Activated T-cell treated with anti-CD3 and anti-CD28 coated beads, Interleukin-2, amount 50 U/mL, for 72 hours (primary cell): Measurements from ENCODE around the gene HAPLN3. TPM values are rescaled to one million over a fixed set of nuclear protein-coding genes. Genes with fewer than 3 reads are reported as not detected.

Experiments
- ATAC-seq, 2 donors: fragments of 150-1000 bp; cut with Tn5 transposase; replicated peaks in 1 of 2; 2 replicates each; pipeline ENCODE4 v1.10.0; 2021; ENCODE audit warnings: moderate library complexity in 2 of 2, mild to moderate bottlenecking in 1 of 2
- DNase-seq, 2 donors: peaks; one replicate each; pipeline ENCODE4 v3.0.0; 2021 to 2022; ENCODE audit warnings: mixed read lengths in 1 of 2
- H3K27ac Mint-ChIP-seq: one replicate; pipeline ENCODE4 v1.8.0; 2022; ENCODE audit warnings: mild to moderate bottlenecking, moderate library complexity, mixed read lengths
- H3K27me3 Mint-ChIP-seq: one replicate; pipeline ENCODE4 v1.8.0; 2022; ENCODE audit warnings: low read depth, mixed read lengths
- H3K36me3 Mint-ChIP-seq, 2 donors: one replicate each; pipeline ENCODE4 v1.8.0; 2022; ENCODE audit warnings: mixed read lengths in 2 of 2, mild to moderate bottlenecking in 1 of 2; ENCODE audit not compliant: insufficient read depth in 2 of 2
- H3K4me1 Mint-ChIP-seq: one replicate; pipeline ENCODE4 v1.8.0; 2022; ENCODE audit warnings: low read depth, mixed read lengths
- H3K4me3 Mint-ChIP-seq, 2 donors: one replicate each; pipeline ENCODE4 v1.8.0; 2022; ENCODE audit warnings: mild to moderate bottlenecking in 2 of 2, mixed read lengths in 2 of 2, moderate library complexity in 2 of 2
- H3K9me3 Mint-ChIP-seq, 2 donors: one replicate each; pipeline ENCODE4 v1.8.0; 2022; ENCODE audit warnings: mixed read lengths in 2 of 2
- total RNA-seq, 2 donors: library from RNA; stranded (reverse); gene quantifications; one replicate each; pipeline ENCODE4 v1.2.3, GENCODE V29; 2022

The HAPLN3 gene
- total RNA-seq, 2 donors from 2014 or later = 82.5 to 114 TPM

DNA sequence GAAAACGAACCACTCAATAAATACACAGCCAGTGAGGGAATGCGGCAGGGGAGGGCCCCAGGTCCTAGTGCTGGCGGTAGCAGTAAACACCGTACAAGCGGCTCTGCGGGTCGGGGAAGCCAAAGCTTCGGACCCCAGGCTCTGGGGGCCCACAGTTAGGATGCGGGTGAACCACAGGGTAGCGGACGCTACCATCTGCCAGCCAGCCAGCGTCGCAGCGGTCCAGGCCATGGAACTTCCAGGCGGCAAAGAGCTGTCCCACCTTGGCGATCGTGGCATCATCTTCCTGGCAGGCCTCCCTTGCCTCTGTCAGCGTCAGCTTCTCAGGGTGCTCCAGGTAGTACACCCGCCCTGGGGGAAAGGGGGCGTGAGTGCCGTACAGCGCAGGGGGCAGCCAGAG lies 17.4 kb downstream of the HAPLN3 start:
- Mint-ChIP-seq H3K36me3 (peaks cover 1 to 4% of the 10 kb centered on the region in 2 donors), H3K4me1 (no peaks in the 10 kb centered on the region), H3K4me3 (no peak overlapping the region), H3K27ac (no peak overlapping the region), H3K27me3 (no peaks in the 10 kb centered on the region), H3K9me3 (no peaks in the 10 kb centered on the region)
- DNase-seq (no peak), ATAC-seq (no peak)

DNA sequence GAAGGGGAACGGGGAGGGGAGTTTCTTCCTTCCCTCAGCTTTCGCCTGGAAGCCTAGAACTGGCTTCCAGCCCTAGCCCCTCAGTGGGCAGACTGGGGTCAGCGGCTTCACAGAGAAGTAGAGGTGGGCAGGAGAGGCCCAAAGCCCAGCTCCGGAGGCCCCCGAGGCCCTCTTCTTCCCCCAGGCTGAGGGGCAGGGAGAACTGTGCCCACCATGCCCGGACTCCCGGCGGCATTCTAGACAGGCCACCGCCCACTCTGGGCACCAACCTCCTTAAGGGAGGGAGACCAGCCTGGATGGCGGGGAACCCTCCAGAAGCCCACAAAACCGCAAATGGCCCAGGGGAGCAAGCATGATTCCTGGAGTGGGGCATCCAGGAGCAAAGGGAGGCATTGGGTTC lies 17.9 kb downstream of the HAPLN3 start:
- no peak for ATAC-seq

DNA sequence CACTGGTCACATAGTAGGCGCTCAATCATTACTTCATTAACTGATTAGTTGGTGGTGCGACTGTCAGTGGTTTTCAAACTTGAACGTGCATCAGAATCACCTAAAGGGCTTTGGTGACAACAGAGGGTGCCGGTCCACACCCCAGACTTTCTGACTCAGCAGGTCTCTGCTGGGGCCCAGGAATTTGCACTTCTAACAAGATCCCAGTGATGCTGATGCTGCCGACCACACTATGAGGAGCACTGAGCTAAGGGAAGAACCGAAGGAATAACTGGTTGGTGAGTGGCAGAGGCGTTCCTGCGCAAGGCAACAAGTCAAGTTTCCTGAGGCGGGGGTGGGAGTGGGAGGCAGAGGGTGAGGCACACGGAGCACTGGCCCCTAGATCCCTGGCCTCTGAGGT lies 18.8 kb downstream of the HAPLN3 start:
- peaks cover 1 to 4% of the 10 kb centered on the region in 2 donors for H3K36me3 Mint-ChIP-seq

More for the DNA sequence above, 17.9 kb downstream of the HAPLN3 start:
- Mint-ChIP-seq H3K36me3 (peaks cover 1 to 4% of the 10 kb centered on the region in 2 donors), H3K4me1 (no peaks in the 10 kb centered on the region), H3K4me3 (no peak overlapping the region), H3K27me3 (no peaks in the 10 kb centered on the region), H3K9me3 (no peaks in the 10 kb centered on the region), H3K27ac (no peak overlapping the region)
- DNase-seq = no peak

GRCh38 chr15:88874684-88875083 lies 20.7 kb downstream of the HAPLN3 start:
- ATAC-seq (no peak), DNase-seq (no peak)
- H3K36me3 Mint-ChIP-seq = peaks cover 0 to 4% of the 10 kb centered on the region in 2 donors
- no peaks in the 10 kb centered on the region for H3K27me3 Mint-ChIP-seq
- H3K9me3 Mint-ChIP-seq = no peaks in the 10 kb centered on the region
- no peak overlapping the region for H3K27ac Mint-ChIP-seq
- no peaks in the 10 kb centered on the region for H3K4me1 Mint-ChIP-seq
- H3K4me3 Mint-ChIP-seq = no peak overlapping the region

More for the DNA sequence above, 18.8 kb downstream of the HAPLN3 start:
- no peak for ATAC-seq
- Mint-ChIP-seq H3K4me3 (no peak overlapping the region), H3K4me1 (no peaks in the 10 kb centered on the region), H3K9me3 (no peaks in the 10 kb centered on the region), H3K27me3 (no peaks in the 10 kb centered on the region), H3K27ac (peak overlapping the region; percentile 40)
- no peak for DNase-seq

DNA sequence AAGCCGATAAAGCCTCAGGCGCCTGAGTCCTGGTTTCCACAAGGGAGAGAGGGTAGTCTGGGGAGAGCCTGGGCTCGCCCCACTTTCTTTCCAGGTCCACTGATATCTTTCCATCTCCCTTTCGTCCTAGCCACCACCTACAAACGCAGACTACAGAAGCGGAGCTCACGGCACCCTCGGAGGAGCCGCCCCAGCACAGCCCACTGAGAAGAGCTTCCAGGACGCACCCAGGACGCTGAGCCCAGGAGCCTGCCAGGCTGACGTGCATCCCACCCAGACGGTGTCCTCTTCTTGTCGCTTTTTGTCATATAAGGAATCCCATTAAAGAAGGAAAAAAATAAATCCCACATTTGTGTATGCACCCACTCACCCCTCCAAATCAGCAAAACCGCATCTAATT lies 21.1 kb downstream of the HAPLN3 start:
- DNase-seq = no peak
- H3K36me3 Mint-ChIP-seq = peaks cover 0 to 4% of the 10 kb centered on the region in 2 donors
- H3K4me3 Mint-ChIP-seq = no peak overlapping the region

GRCh38 chr15:88873786-88874185 lies 21.6 kb downstream of the HAPLN3 start:
- no peak overlapping the region for H3K27ac Mint-ChIP-seq
- ATAC-seq = no peak
- H3K36me3 Mint-ChIP-seq = peaks cover 0 to 4% of the 10 kb centered on the region in 2 donors
- no peaks in the 10 kb centered on the region for H3K4me1 Mint-ChIP-seq
- no peak overlapping the region for H3K4me3 Mint-ChIP-seq
- H3K9me3 Mint-ChIP-seq = no peaks in the 10 kb centered on the region
- DNase-seq = no peak
- H3K27me3 Mint-ChIP-seq = no peaks in the 10 kb centered on the region

More for the DNA sequence above, 21.1 kb downstream of the HAPLN3 start:
- H3K9me3 Mint-ChIP-seq = no peaks in the 10 kb centered on the region
- H3K27ac Mint-ChIP-seq = no peak overlapping the region
- no peaks in the 10 kb centered on the region for H3K4me1 Mint-ChIP-seq
- no peak for ATAC-seq
- no peaks in the 10 kb centered on the region for H3K27me3 Mint-ChIP-seq

DNA sequence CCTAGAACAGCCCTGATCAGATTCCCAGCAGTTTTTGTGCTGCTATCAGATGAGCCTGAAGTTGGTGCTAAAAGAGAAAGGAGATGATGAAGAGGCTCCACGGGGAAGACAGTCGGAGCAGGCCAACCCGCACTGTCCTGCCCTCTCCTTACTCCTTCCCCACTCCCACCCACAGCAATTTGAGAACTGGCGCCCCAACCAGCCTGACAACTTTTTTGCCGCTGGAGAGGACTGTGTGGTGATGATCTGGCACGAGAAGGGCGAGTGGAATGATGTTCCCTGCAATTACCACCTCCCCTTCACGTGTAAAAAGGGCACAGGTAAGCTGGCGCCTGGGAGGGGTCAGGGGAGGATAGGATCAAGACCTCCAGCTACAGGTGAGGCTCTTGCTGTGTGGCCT lies 22.6 kb downstream of the HAPLN3 start:
- Mint-ChIP-seq H3K27ac (no peak overlapping the region), H3K27me3 (no peaks in the 10 kb centered on the region), H3K36me3 (peaks cover 0 to 4% of the 10 kb centered on the region in 2 donors), H3K4me1 (no peaks in the 10 kb centered on the region), H3K4me3 (no peak overlapping the region), H3K9me3 (no peaks in the 10 kb centered on the region)
- DNase-seq = no peak
- ATAC-seq = no peak

DNA sequence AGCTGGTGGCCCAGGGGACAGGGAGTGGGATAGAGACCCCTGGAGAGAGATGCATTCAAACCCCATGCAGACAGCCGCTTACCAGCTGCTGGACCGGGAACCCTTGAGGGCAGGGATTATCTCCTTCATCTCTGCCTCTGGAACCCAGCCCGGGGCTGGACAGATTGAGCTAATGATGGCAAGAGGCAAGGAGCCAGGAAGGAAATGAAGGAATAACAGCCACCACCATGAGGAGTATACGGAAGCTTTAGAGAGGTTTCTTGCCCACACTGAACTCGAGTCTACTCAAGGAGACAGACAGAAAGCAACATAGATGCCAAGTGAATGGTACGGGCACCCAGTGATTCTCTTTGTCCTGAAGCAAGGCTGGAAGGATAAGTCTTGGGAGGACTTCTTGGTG lies 23.2 kb downstream of the HAPLN3 start:
- no peaks in the 10 kb centered on the region for H3K27me3 Mint-ChIP-seq
- H3K4me3 Mint-ChIP-seq = no peak overlapping the region
- H3K9me3 Mint-ChIP-seq = no peaks in the 10 kb centered on the region
- H3K4me1 Mint-ChIP-seq = no peaks in the 10 kb centered on the region
- DNase-seq (no peak), ATAC-seq (no peak)
- peaks cover 0 to 4% of the 10 kb centered on the region in 2 donors for H3K36me3 Mint-ChIP-seq
- H3K27ac Mint-ChIP-seq = no peak overlapping the region

- no peak for ATAC-seq
- no peaks in the 10 kb centered on the region for H3K4me1 Mint-ChIP-seq
- H3K27me3 Mint-ChIP-seq = no peaks in the 10 kb centered on the region
- H3K27ac Mint-ChIP-seq = no peak overlapping the region
- no peak overlapping the region for H3K4me3 Mint-ChIP-seq
- DNase-seq = no peak
- no peaks in the 10 kb centered on the region for H3K9me3 Mint-ChIP-seq
- peaks cover 0 to 2% of the 10 kb centered on the region in 2 donors for H3K36me3 Mint-ChIP-seq
These were observed 24.0 kb downstream of the HAPLN3 start for GRCh38 chr15:88871313-88871712.

DNA sequence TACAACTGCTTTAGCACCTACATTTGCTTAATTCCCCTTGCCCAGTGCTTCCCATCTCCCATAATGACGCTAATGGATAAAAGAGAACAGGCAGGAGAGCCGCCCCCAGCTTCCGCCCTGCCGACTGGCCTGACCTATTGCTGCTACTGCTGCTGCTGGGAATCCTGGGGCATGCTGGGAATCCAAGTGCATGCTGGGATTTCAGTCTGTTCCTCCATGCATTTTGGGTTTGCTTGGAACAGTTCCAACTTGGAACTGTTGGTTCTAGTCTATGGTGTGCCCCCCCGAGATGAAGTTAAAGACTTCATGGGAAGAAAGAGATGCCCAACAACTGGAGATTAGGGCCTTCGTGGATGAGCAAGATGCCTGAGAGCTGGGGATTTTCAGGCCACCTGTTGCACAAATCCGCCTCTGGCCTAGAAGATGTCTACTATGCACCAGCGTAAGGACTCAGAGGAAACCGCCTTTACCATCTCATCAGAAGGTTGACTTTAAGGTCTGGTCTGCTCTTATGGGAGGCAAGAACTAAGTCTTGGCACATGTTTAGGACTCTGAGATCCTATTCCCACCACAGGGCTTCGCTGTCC lies 29.0 kb downstream of the HAPLN3 start:
- Mint-ChIP-seq H3K27ac (no peak overlapping the region), H3K4me3 (no peak overlapping the region), H3K9me3 (no peaks in the 10 kb centered on the region), H3K4me1 (no peaks in the 10 kb centered on the region), H3K36me3 (no peaks in the 10 kb centered on the region), H3K27me3 (no peaks in the 10 kb centered on the region)
- ATAC-seq (no peak), DNase-seq (no peak)

- H3K4me3 Mint-ChIP-seq = no peak overlapping the region
- no peak overlapping the region for H3K27ac Mint-ChIP-seq
- no peaks in the 10 kb centered on the region for H3K4me1 Mint-ChIP-seq
- H3K9me3 Mint-ChIP-seq = no peaks in the 10 kb centered on the region
- H3K36me3 Mint-ChIP-seq = no peaks in the 10 kb centered on the region
- no peaks in the 10 kb centered on the region for H3K27me3 Mint-ChIP-seq
- DNase-seq (no peak), ATAC-seq (no peak)
These were observed 29.7 kb downstream of the HAPLN3 start for GRCh38 chr15:88865498-88866099.

DNA sequence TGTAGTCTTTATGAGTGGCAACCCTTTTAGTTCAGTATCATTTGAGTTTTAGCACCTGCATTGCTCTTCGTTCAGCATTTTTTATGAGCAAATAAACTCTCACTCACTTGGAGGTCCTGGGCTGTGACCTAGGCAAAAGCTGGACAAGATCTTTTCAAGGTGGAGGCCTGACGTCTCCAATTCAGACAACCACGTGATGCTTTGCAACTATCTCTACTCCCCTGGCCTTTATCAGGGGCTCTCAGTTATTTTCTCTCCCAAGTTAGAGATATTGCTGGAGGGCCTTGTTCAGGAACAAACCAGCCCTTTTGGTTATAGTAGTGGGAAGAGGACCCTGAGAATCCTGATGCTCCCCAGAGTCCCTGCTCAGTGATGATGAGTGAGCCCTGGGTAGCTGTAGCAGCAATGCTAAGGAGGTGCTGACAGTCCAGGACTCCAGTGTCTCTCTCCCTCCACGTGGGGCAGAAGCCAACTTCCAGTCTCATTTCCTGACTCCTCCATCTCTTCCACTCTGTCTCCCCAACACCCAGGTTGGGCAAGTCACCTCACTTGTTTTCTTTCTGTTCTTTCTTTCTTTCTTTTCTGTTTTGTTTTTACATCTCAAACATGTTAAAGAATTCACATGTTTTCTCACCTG lies 30.4 kb downstream of the HAPLN3 start:
- DNase-seq = no peak
- Mint-ChIP-seq H3K27ac (no peak overlapping the region), H3K9me3 (no peaks in the 10 kb centered on the region), H3K4me1 (no peaks in the 10 kb centered on the region), H3K36me3 (no peaks in the 10 kb centered on the region), H3K4me3 (no peak overlapping the region), H3K27me3 (no peaks in the 10 kb centered on the region)
- no peak for ATAC-seq

GRCh38 chr15:88863412-88863811 lies 31.9 kb downstream of the HAPLN3 start:
- no peaks in the 10 kb centered on the region for H3K36me3 Mint-ChIP-seq
- no peaks in the 10 kb centered on the region for H3K27me3 Mint-ChIP-seq
- H3K27ac Mint-ChIP-seq = no peak overlapping the region
- no peak for DNase-seq
- no peak overlapping the region for H3K4me3 Mint-ChIP-seq
- ATAC-seq = no peak
- H3K9me3 Mint-ChIP-seq = no peaks in the 10 kb centered on the region
- no peaks in the 10 kb centered on the region for H3K4me1 Mint-ChIP-seq
